ENCODE data around the gene POU5F1. TPM values are rescaled to one million over a fixed set of nuclear protein-coding genes. Genes with fewer than 3 reads are reported as not detected.

The POU5F1 gene
- total RNA-seq, 1 donor from 2014 or later = 48.8 TPM

DNA sequence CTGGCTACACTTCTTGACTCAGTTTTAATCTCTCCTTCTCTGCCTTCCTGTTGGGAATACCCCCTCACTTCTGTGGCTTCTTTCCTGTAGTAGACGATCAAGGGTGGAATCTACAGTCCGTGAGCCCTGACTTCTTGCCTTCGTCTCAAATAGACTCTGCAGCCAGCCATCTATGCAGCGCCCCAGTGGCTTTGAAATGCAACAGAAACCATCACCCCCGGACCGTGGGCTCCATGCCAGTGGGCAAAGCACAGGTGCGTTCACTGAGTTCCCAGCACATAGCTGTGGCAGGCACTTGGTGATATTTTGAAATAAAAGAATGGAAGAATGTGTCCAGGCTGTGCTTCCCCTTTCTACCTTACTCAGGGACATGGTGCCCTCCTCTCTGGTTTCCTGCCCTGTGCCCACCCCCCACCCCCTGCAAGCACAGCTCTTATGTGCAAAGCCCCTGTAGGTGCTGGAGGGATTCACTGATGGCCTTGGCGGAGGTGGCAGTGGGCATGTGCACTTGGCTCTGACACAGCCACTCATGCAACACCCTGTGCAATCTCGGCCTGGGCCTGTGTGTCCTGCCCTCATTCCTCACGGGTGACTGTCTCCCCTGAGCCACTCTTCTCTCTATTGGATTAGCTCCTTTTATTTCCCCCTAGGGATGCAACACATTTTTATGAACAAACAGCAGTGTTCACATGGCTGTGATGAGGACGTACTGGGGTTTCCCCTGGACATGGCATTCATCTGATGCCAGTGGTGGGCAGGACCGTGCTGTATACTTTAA lies 44.7 kb downstream of the POU5F1 start:
- Mint-ChIP-seq H3K27me3 (ENCODE audit: unreplicated experiment) (peaks cover 2% of the 10 kb centered on the region), H3K4me1 (ENCODE audit: low read depth, unreplicated experiment) (no peaks in the 10 kb centered on the region), H3K27ac (ENCODE audit: unreplicated experiment) (no peak overlapping the region), H3K36me3 (ENCODE audit: unreplicated experiment) (no peaks in the 10 kb centered on the region), H3K9me3 (ENCODE audit: unreplicated experiment) (no peaks in the 10 kb centered on the region), H3K4me3 (ENCODE audit: unreplicated experiment) (no peak overlapping the region)
- TF ChIP-seq, protein P1, sequence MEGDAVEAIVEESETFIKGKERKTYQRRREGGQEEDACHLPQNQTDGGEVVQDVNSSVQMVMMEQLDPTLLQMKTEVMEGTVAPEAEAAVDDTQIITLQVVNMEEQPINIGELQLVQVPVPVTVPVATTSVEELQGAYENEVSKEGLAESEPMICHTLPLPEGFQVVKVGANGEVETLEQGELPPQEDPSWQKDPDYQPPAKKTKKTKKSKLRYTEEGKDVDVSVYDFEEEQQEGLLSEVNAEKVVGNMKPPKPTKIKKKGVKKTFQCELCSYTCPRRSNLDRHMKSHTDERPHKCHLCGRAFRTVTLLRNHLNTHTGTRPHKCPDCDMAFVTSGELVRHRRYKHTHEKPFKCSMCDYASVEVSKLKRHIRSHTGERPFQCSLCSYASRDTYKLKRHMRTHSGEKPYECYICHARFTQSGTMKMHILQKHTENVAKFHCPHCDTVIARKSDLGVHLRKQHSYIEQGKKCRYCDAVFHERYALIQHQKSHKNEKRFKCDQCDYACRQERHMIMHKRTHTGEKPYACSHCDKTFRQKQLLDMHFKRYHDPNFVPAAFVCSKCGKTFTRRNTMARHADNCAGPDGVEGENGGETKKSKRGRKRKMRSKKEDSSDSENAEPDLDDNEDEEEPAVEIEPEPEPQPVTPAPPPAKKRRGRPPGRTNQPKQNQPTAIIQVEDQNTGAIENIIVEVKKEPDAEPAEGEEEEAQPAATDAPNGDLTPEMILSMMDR (IDR thresholded peaks at IDR 0.05; ENCODE audit: partially characterized antibody, unreplicated experiment) = no peak
- DNase-seq = no peak

DNA sequence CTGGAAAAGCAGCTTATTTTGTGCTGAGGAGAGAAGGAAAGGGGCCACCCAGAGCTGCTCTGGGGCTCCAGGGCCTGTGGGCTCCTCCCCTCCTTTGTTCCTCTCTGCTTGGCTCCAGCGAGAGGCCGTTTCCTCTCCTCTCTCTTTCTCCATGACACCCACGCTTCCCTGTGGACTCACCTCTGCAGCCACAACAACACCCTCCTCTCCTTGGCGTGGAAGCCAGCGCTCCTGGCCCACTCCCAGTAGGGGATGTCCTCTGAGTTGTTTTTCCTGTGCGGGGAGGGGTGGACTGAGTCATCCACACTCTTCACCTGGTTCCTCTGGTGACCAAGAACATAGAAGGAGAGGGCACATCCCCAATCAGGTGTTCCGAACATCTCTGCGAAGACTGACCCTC lies 45.3 kb downstream of the POU5F1 start:
- TF ChIP-seq, protein P1 (IDR thresholded peaks at IDR 0.05; ENCODE audit: partially characterized antibody, unreplicated experiment) = no peak
- Mint-ChIP-seq H3K4me1 (ENCODE audit: low read depth, unreplicated experiment) (no peaks in the 10 kb centered on the region), H3K27ac (ENCODE audit: unreplicated experiment) (no peak overlapping the region), H3K4me3 (ENCODE audit: unreplicated experiment) (no peak overlapping the region), H3K9me3 (ENCODE audit: unreplicated experiment) (no peaks in the 10 kb centered on the region), H3K27me3 (ENCODE audit: unreplicated experiment) (peaks cover 2% of the 10 kb centered on the region), H3K36me3 (ENCODE audit: unreplicated experiment) (no peaks in the 10 kb centered on the region)
- no peak for DNase-seq

DNA sequence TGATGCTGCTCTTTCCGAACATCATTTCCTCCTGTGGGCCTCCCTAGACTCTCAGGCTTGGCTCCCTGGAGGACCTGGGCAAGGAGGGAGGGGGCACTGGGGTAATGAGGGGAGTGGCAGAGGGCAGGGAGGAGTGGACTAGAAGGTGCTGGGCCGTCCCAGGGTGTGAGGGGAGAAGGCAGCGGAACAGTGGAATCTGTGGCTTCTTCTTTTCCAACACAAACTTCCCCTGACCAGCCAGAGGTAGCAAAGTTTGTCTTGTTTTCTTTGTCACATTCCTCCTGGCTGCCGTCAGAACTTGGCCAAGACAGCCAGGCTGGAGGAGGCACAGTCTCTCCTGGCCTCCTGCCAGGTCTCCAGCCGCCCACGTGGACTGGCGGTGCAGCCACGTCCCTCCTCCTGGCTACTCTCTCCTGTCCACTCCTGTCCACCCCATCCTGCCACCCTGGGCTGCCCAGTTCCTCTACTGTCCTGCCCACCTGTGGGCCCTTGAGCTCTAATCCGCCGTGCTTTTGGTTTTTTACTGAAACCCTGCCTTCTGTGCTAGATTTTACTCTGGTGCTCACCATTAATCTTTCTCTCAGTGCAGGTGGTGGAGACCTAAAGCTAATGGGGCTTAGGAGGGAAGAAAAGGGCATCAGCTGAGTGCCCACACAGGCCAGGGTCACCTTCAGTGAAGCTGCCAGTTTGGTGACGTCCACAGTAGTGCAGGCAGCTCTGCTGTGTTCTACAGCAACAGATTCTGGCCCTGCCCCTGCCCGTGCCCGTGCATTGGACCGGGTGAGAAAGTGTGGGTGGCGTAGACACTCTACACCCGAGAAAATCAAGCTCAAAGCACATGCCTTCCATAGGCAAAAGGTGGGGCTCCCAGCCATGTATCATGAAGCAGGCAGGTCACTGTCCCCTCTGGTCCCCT lies 47.4 kb downstream of the POU5F1 start:
- no peaks in the 10 kb centered on the region for H3K4me1 Mint-ChIP-seq (ENCODE audit: low read depth, unreplicated experiment)
- H3K27me3 Mint-ChIP-seq (ENCODE audit: unreplicated experiment) = peaks cover 4% of the 10 kb centered on the region
- H3K36me3 Mint-ChIP-seq (ENCODE audit: unreplicated experiment) = no peaks in the 10 kb centered on the region
- TF ChIP-seq, protein P1 (IDR thresholded peaks at IDR 0.05; ENCODE audit: partially characterized antibody, unreplicated experiment) = no peak
- no peak for DNase-seq
- no peak overlapping the region for H3K27ac Mint-ChIP-seq (ENCODE audit: unreplicated experiment)
- H3K9me3 Mint-ChIP-seq (ENCODE audit: unreplicated experiment) = peaks cover 2% of the 10 kb centered on the region
- no peak overlapping the region for H3K4me3 Mint-ChIP-seq (ENCODE audit: unreplicated experiment)

DNA sequence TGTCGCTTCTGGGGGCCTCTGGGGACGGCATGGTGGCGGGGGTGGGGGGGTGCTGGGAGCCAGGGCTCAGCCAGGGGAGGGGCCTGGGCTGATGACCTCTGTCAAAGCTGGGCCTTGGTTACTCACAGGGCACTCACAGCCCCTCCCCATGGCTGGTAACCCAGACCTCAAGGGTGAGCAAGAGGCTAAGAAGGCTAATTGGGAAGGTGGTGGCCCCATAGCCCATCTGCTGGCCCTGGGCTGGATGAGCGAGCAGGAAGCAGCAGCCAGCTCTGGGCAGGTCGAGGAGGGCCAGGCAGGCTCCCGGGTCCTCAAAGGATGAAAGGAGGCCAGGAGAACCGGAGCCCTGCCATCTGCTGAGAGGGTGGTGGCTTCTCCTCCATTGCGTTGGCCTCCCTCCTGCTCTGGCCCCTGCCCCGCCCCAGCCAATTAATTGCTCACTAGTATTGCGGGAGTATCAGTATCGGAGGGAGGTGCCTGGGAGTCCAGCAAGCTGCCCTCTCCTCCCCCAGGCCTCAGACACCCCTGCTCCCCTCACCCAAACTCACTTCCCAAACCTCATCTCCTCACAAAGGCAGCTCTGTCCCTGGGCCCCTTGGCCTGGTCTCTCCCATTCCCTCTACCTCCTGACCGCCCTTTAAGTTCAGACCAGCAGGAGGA lies 49.2 kb downstream of the POU5F1 start:
- no peak overlapping the region for H3K4me3 Mint-ChIP-seq (ENCODE audit: unreplicated experiment)
- no peaks in the 10 kb centered on the region for H3K4me1 Mint-ChIP-seq (ENCODE audit: low read depth, unreplicated experiment)
- no peaks in the 10 kb centered on the region for H3K36me3 Mint-ChIP-seq (ENCODE audit: unreplicated experiment)
- TF ChIP-seq, protein P1 (IDR thresholded peaks at IDR 0.05; ENCODE audit: partially characterized antibody, unreplicated experiment) = no peak
- DNase-seq = no peak
- peaks cover 2% of the 10 kb centered on the region for H3K9me3 Mint-ChIP-seq (ENCODE audit: unreplicated experiment)
- H3K27me3 Mint-ChIP-seq (ENCODE audit: unreplicated experiment) = peaks cover 2% of the 10 kb centered on the region
- H3K27ac Mint-ChIP-seq (ENCODE audit: unreplicated experiment) = no peak overlapping the region

All from glutamatergic neuron (in vitro differentiated cells).